Neural cell (in vitro differentiated cells): ENCODE data around the gene ATXN7L1.

Experiments
- EP300 ChIP-seq: fragments of 450-650 bp; conservative IDR thresholded peaks from 2 replicates; pipeline ENCODE4 v1.6.1; 2014; ENCODE audit warnings: antibody characterized with exemption, mild to moderate bottlenecking, moderate library complexity; ENCODE audit not compliant: poor library complexity, severe bottlenecking
- EZH2 ChIP-seq: fragments of 200-600, 300-800 bp; shearing (Covaris generic), sonication (generic); IDR thresholded peaks from 2 replicates; pipeline ENCODE4 v1.6.1; 2014; ENCODE audit warnings: antibody characterized with exemption, low read length, borderline replicate concordance, mild to moderate bottlenecking; ENCODE audit not compliant: insufficient read depth, poor library complexity, severe bottlenecking
- MXI1 ChIP-seq: fragments of 450-650 bp; conservative IDR thresholded peaks from 2 replicates; pipeline ENCODE4 v1.6.1; 2014; ENCODE audit warnings: antibody characterized with exemption, mild to moderate bottlenecking; ENCODE audit not compliant: poor library complexity, severe bottlenecking
- POLR2AphosphoS5 ChIP-seq: IDR thresholded peaks from 2 replicates; pipeline ENCODE4 v1.6.1; 2012
- RAD21 ChIP-seq: fragments of 450-650 bp; conservative IDR thresholded peaks from 2 replicates; pipeline ENCODE4 v1.6.1; 2014; ENCODE audit warnings: antibody characterized with exemption, mild to moderate bottlenecking, moderate library complexity
- REST ChIP-seq: IDR thresholded peaks from 2 replicates; pipeline ENCODE4 v1.6.1; 2012; ENCODE audit warnings: borderline replicate concordance
- SMC3 ChIP-seq: fragments of 450-650 bp; conservative IDR thresholded peaks from 2 replicates; pipeline ENCODE4 v1.6.1; 2014; ENCODE audit warnings: antibody characterized with exemption, mild to moderate bottlenecking, moderate library complexity; ENCODE audit not compliant: poor library complexity
- TAF1 ChIP-seq: IDR thresholded peaks from 2 replicates; pipeline ENCODE4 v1.6.1; 2012; ENCODE audit warnings: low read depth
- TF ChIP-seq, protein P1 (sequence below): fragments of 450-650 bp; IDR thresholded peaks from 2 replicates; pipeline ENCODE4 v1.5.1; 2014; ENCODE audit warnings: antibody characterized with exemption, mild to moderate bottlenecking, moderate library complexity; ENCODE audit not compliant: poor library complexity, severe bottlenecking

DNA sequence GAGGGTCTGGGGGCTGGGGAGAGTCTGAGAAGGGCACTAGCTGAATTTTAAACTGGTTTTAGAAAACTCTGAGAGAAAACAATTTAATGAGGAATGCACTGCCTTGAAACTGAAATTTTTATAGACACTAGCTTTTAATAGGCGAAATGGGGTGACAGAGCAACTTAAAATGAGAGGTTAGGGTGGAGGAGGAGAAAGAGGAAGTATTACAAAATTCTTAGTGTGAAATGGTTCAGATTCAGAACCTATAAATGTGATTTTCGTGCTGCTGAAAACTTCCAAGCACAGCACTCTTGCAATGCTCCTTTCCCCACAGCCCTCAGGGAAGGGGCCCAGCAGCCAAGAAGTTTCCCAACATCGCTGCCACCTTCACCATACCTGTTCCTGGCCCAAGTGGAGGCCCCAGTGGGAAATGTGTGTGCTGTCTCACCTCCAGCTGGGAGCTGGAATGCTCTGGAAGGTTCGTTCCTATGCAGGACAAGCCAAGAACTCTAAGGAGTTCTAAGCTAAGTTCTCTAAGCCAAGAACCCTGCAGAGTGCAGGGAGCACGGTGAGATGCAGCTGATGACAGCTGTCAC is 60.0 kb downstream of the ATXN7L1 start:
- TF ChIP-seq EP300 (no peak), REST (no peak), POLR2AphosphoS5 (no peak), TAF1 (no peak), EZH2 (no peak), RAD21 (no peak), SMC3 (no peak), MXI1 (no peak)
- TF ChIP-seq, protein P1, sequence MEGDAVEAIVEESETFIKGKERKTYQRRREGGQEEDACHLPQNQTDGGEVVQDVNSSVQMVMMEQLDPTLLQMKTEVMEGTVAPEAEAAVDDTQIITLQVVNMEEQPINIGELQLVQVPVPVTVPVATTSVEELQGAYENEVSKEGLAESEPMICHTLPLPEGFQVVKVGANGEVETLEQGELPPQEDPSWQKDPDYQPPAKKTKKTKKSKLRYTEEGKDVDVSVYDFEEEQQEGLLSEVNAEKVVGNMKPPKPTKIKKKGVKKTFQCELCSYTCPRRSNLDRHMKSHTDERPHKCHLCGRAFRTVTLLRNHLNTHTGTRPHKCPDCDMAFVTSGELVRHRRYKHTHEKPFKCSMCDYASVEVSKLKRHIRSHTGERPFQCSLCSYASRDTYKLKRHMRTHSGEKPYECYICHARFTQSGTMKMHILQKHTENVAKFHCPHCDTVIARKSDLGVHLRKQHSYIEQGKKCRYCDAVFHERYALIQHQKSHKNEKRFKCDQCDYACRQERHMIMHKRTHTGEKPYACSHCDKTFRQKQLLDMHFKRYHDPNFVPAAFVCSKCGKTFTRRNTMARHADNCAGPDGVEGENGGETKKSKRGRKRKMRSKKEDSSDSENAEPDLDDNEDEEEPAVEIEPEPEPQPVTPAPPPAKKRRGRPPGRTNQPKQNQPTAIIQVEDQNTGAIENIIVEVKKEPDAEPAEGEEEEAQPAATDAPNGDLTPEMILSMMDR, result no peak
